Upper lobe of left lung (tissue), 6 donors: Measurements from ENCODE around the gene COPRS. TPM values are rescaled to one million over a fixed set of nuclear protein-coding genes. Genes with fewer than 3 reads are reported as not detected.

Experiments used
- ATAC-seq, 2 donors: fragments of 200-7000 bp; cut with Tn5 transposase; one replicate each; pipeline ENCODE4 v1.9.1; 2022; ENCODE audit warnings: mild to moderate bottlenecking in 2 of 2, moderate library complexity in 2 of 2; ENCODE audit not compliant: low FRiP score in 2 of 2
- DNase-seq, 2 donors: peaks; one replicate each; pipeline ENCODE4 v3.0.0-alpha.2; 2019 to 2020
- H3K27ac ChIP-seq, 4 donors: fragments of 200-600 bp; sonication (generic); one replicate each; pipeline ENCODE4 v1.5.1; 2016 to 2019
- H3K27me3 ChIP-seq, 4 donors: fragments of 200-600 bp; sonication (generic); one replicate each; pipeline ENCODE4 v1.5.1; 2017 to 2019
- H3K36me3 ChIP-seq, 4 donors: fragments of 200-600 bp; sonication (generic); one replicate each; pipeline ENCODE4 v1.5.1; 2016 to 2019
- H3K4me1 ChIP-seq, 4 donors: fragments of 200-600 bp; sonication (generic); one replicate each; pipeline ENCODE4 v1.5.1; 2018 to 2019
- H3K4me3 ChIP-seq, 4 donors: fragments of 200-600 bp; sonication (generic); one replicate each; pipeline ENCODE4 v1.5.1; 2017 to 2019; ENCODE audit warnings: mild to moderate bottlenecking in 2 of 4, moderate library complexity in 1 of 4
- H3K9me3 ChIP-seq, 4 donors: fragments of 200-600 bp; sonication (generic); one replicate each; pipeline ENCODE4 v1.5.1; 2018 to 2019
- CTCF ChIP-seq, 6 experiments: fragments of 450-650 bp in 4 of 6; fragments of 200-600 bp in 2 of 6; sonication (generic) in 2 of 6; IDR thresholded peaks; one replicate each; pipeline ENCODE4 v1.5.1; 2016 to 2019; ENCODE audit warnings: antibody characterized with exemption in 6 of 6
- EP300 ChIP-seq, 4 donors: sonication (generic); formaldehyde crosslinking; IDR thresholded peaks; one replicate each; pipeline ENCODE4 v1.5.1; 2017; ENCODE audit warnings: antibody characterized with exemption in 4 of 4, control low read depth in 2 of 4
- POLR2A ChIP-seq, 4 donors: fragments of 450-650 bp; IDR thresholded peaks; one replicate each; pipeline ENCODE4 v1.5.1; 2016 to 2017; ENCODE audit warnings: antibody characterized with exemption in 4 of 4, mild to moderate bottlenecking in 2 of 4
- POLR2AphosphoS5 ChIP-seq, 2 donors: sonication (generic); formaldehyde crosslinking; IDR thresholded peaks; one replicate each; pipeline ENCODE4 v1.5.1; 2017; ENCODE audit warnings: antibody characterized with exemption in 2 of 2
- WGBS, 2 donors: methylation state at CpG; one replicate each; pipeline ENCODE4 v1.1.5; 2017 to 2018; 5-methylcytosine and 5-hydroxymethylcytosine counted together
- total RNA-seq, 6 donors: library from RNA; depleted of rRNA in 4 of 6; stranded (reverse); fragments of >200 nt in 4 of 6; gene quantifications; one replicate each; pipeline versions ENCODE4 v1.1.0 to v1.2.1, GENCODE V29; 2016 to 2021
- donor health status: DM: no; HTN: no; CAD: no; lungs with moderate emphysema.
- donor health status: DM: no; HTN: yes; CAD: no; lungs with severe emphysema.

The COPRS gene, protein sequence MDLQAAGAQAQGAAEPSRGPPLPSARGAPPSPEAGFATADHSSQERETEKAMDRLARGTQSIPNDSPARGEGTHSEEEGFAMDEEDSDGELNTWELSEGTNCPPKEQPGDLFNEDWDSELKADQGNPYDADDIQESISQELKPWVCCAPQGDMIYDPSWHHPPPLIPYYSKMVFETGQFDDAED
- total RNA-seq = 10 to 100 TPM; 13.6 to 84.8 (median 44.1) TPM

DNA sequence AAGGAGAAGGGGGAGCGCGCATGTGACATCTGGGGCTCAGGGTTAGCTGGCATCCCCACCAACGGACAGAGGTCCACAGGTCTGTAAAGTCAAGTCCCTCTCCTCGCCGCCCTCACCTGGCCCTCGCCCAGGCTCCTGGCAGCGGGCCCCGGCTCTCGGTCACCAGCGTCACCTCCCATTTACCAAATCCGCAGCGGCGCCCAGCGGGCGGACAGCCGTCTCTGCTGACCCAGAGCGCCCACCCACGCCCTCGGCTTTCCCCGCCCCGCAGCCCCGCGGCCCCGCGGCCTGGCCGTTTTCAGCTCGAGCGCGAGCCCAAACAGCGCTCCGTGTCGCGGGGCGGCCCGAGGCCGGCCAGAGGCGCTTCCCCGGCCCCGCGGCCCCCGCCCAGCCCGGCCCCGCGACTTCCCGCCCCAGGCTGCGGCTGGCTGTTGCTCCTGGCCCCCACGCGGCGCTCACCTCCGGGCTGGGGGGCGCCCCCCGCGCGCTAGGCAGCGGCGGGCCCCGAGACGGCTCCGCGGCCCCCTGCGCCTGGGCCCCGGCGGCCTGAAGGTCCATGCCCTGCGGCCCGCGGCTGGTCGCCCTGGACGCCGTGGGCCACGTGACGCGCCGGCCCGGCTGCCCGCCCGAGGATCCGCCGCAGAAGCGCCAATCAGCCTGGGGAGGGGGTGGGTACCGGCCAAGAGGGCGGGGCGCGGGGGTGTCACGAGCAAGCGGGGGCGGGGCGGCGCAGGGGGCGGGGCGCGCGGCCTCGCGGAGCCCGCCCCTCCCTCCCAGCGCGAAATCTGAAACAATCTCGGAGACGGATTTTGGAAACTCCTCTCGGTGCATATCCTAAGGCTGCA is at the start of gene COPRS:
Gene COPRS, minus strand, starts transcription at position 603 of the 845 bp plus-strand sequence. Its CDS starts 45 bp downstream, at position 558.
- H3K9me3 ChIP-seq = no peaks in the 10 kb centered on the region
- DNase-seq = peak; percentile 93 to 97
- peaks cover 8 to 38% (median 20%) of the 10 kb centered on the region in 4 donors for H3K36me3 ChIP-seq
- peak; percentile 91 to 95 for ATAC-seq
- H3K27me3 ChIP-seq = no peaks in the 10 kb centered on the region
- H3K4me3 ChIP-seq = peak within 1 kb of the TSS; percentile 69 to 96 (median 92)
- H3K27ac ChIP-seq = peak within 1 kb of the TSS; percentile 69 to 88 (median 80)
- TF ChIP-seq POLR2A (IDR thresholded peaks at IDR 0.05) = peak in 2 of 4 donors; percentile 33 to 56
- TF ChIP-seq EP300 (IDR thresholded peaks at IDR 0.05) = no peak
- TF ChIP-seq POLR2AphosphoS5 (IDR thresholded peaks at IDR 0.05) = peak in 1 of 2 donors; percentile 16
- peak in 1 of 6 experiments; percentile 20 for TF ChIP-seq CTCF (IDR thresholded peaks at IDR 0.05)
- WGBS, 2 donors = 0% methylated on average over 9 to 41 of the region's 100 CpGs
- peaks cover 15 to 22% (median 16%) of the 10 kb centered on the region in 4 donors for H3K4me1 ChIP-seq

DNA sequence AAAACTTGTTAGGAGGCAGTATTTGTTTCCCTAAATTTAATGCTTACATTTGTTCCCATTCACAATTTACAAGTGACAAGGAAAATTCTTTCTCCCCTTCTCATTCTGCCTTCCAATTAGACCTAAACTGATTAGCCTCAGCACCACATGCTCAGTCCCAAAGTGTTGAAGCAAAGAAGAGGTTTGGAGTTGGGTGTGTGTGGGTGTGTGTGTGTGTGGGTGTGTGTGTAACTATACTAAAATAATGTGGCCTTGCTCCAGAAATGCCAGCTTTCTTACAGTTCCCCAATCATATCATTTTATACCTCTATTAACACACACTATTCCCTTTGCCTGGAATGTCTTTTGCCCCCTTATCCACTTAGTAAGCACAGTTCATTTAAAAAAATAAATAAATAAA is 49.3 kb upstream of the COPRS start:
- TF ChIP-seq POLR2A (IDR thresholded peaks at IDR 0.05) (no peak), CTCF (IDR thresholded peaks at IDR 0.05) (no peak), EP300 (IDR thresholded peaks at IDR 0.05) (no peak), POLR2AphosphoS5 (IDR thresholded peaks at IDR 0.05) (no peak)
- DNase-seq (no peak), ATAC-seq (no peak)
- no peaks in the 10 kb centered on the region for H3K27me3 ChIP-seq
- no peaks in the 10 kb centered on the region for H3K4me1 ChIP-seq
- H3K27ac ChIP-seq = no peak overlapping the region
- no peaks in the 10 kb centered on the region for H3K36me3 ChIP-seq
- no peaks in the 10 kb centered on the region for H3K9me3 ChIP-seq
- no peak overlapping the region for H3K4me3 ChIP-seq

DNA sequence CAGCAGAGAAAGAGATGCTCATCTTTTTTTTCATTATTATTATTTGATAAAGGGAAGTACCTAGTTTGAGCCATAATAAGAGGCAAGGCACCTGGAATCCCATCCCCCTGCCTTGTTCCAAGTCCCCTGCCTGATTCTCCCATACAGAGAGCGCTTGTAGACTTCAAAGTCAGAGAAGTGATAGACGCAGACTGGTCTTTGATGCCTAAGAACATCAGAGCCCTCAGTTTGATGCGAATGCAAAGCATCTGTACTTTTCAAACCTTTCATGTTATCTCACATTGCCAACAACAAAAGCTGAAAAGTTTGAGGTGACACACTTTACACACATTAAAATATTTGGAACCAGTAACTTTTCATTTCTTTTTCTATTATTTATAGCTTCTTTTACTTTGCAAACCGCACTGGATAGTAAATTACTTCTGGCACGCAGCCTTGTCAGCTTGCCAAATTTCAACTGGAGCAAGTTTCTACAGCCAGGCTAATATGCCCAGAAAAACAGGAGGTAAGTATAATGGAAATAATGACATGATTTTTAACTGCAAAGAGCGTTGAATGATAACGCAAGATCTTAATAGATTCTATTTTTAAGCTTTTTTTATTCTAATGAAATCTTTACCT is 48.4 kb upstream of the COPRS start:
- no peak overlapping the region for H3K4me3 ChIP-seq
- H3K27me3 ChIP-seq = no peaks in the 10 kb centered on the region
- DNase-seq = no peak
- ATAC-seq = no peak
- no peaks in the 10 kb centered on the region for H3K4me1 ChIP-seq
- TF ChIP-seq POLR2AphosphoS5 (IDR thresholded peaks at IDR 0.05) (no peak), POLR2A (IDR thresholded peaks at IDR 0.05) (no peak), EP300 (IDR thresholded peaks at IDR 0.05) (no peak), CTCF (IDR thresholded peaks at IDR 0.05) (no peak)
- no peaks in the 10 kb centered on the region for H3K36me3 ChIP-seq
- WGBS, 2 donors = 7 to 11% methylated on average over 7 of the region's 7 CpGs
- H3K9me3 ChIP-seq = no peaks in the 10 kb centered on the region
- H3K27ac ChIP-seq = no peak overlapping the region

GRCh38 chr17:31903401-31903800 is 44.4 kb upstream of the COPRS start:
- ATAC-seq = no peak
- no peak overlapping the region for H3K27ac ChIP-seq
- WGBS, 2 donors = 93 to 96% methylated on average over 16 of the region's 16 CpGs
- no peak for DNase-seq
- H3K4me3 ChIP-seq = no peak overlapping the region
- no peaks in the 10 kb centered on the region for H3K9me3 ChIP-seq
- H3K27me3 ChIP-seq = no peaks in the 10 kb centered on the region
- H3K36me3 ChIP-seq = peaks cover 0 to 13% (median 10%) of the 10 kb centered on the region in 4 donors
- H3K4me1 ChIP-seq = peaks cover 9 to 20% (median 11%) of the 10 kb centered on the region in 4 donors
- TF ChIP-seq POLR2A (IDR thresholded peaks at IDR 0.05) = no peak
- no peak for TF ChIP-seq EP300 (IDR thresholded peaks at IDR 0.05)
- no peak for TF ChIP-seq POLR2AphosphoS5 (IDR thresholded peaks at IDR 0.05)
- no peak for TF ChIP-seq CTCF (IDR thresholded peaks at IDR 0.05)
